Esophagus muscularis mucosa (tissue), 4 donors: ENCODE data around the gene ATOX1. TPM values are rescaled to one million over a fixed set of nuclear protein-coding genes. Genes with fewer than 3 reads are reported as not detected.

Experiments used
- DNase-seq: peaks from one replicate; pipeline ENCODE4 v3.0.0-alpha.2; 2017; ENCODE audit errors: extremely low spot score
- H3K27ac ChIP-seq, 4 donors: fragments of 200-600 bp; sonication (generic); replicated peaks in 1 of 4; 1 replicate in 3 of 4; 2 replicates in 1 of 4; pipeline ENCODE4 v1.5.1; 2016 to 2019; ENCODE audit warnings: mild to moderate bottlenecking in 1 of 4
- H3K27me3 ChIP-seq, 4 donors: fragments of 200-600 bp; sonication (generic); one replicate each; pipeline versions ENCODE4 v1.5.1 to v1.6.0; 2016 to 2019
- H3K36me3 ChIP-seq, 4 donors: fragments of 200-600 bp; sonication (generic); one replicate each; pipeline ENCODE4 v1.5.1; 2016 to 2019
- H3K4me1 ChIP-seq, 4 donors: fragments of 200-600 bp; sonication (generic); one replicate each; pipeline ENCODE4 v1.5.1; 2016 to 2019
- H3K4me3 ChIP-seq, 4 donors: fragments of 200-600 bp; sonication (generic); 1 replicate in 2 of 4; 2 replicates in 2 of 4; pipeline ENCODE4 v1.5.1; 2016 to 2019; ENCODE audit warnings: mild to moderate bottlenecking in 4 of 4, moderate library complexity in 1 of 4
- H3K9me3 ChIP-seq, 4 donors: fragments of 200-600 bp; sonication (generic); 1 replicate in 3 of 4; 2 replicates in 1 of 4; pipeline ENCODE4 v1.5.1; 2016 to 2019
- CTCF ChIP-seq, 3 experiments: fragments of 200-600 bp in 2 of 3; fragments of 450-650 bp in 1 of 3; sonication (generic) in 2 of 3; IDR thresholded peaks; one replicate each; pipeline ENCODE4 v1.5.1; 2017 to 2019; ENCODE audit warnings: antibody characterized with exemption in 3 of 3, mild to moderate bottlenecking in 2 of 3, moderate library complexity in 1 of 3
- EP300 ChIP-seq: sonication (generic); formaldehyde crosslinking; IDR thresholded peaks from one replicate; pipeline ENCODE4 v1.6.1; 2017; ENCODE audit warnings: antibody characterized with exemption
- POLR2A ChIP-seq: fragments of 450-650 bp; IDR thresholded peaks from one replicate; pipeline ENCODE4 v1.6.1; 2017; ENCODE audit warnings: antibody characterized with exemption, moderate library complexity, mild to moderate bottlenecking, low read depth
- POLR2AphosphoS5 ChIP-seq, 2 donors: sonication (generic); formaldehyde crosslinking; IDR thresholded peaks; one replicate each; pipeline ENCODE4 v1.6.1; 2017; ENCODE audit warnings: antibody characterized with exemption in 2 of 2
- WGBS: methylation state at CpG from one replicate; pipeline ENCODE4 v1.1.5; 2018; 5-methylcytosine and 5-hydroxymethylcytosine counted together
- intact Hi-C: fragments of 100-400 bp; cut with DNase I; formaldehyde crosslinking; loops from one replicate; pipeline ENCODE4 v1.15.1; 2023
- small RNA-seq, 3 donors: library from RNA; depleted of rRNA; stranded (forward); fragments of <200 nt; gene quantifications; one replicate each; pipeline ENCODE3, GENCODE V24; 2016
- total RNA-seq, 4 donors: library from RNA; depleted of rRNA; stranded (reverse); fragments of >200 nt; gene quantifications; one replicate each; pipeline versions ENCODE4 v1.1.0 to v1.2.1, GENCODE V29; 2016

The ATOX1 gene
- total RNA-seq, 4 donors from 2014 or later: 101 to 144 (median 114) TPM

GRCh38 chr5:151694035-151694485, 64.4 kb downstream of the ATOX1 start:
- H3K36me3 ChIP-seq: no peaks in the 10 kb centered on the region
- no peak for DNase-seq
- H3K4me3 ChIP-seq: no peak overlapping the region
- peaks cover 4 to 41% (median 32%) of the 10 kb centered on the region in 4 donors for H3K4me1 ChIP-seq
- intact Hi-C loops: no loop called here
- H3K27ac ChIP-seq: peak overlapping the region in 2 of 4 donors; percentile 49 to 76
- WGBS: 93% methylated on average over 3 of the region's 3 CpGs
- TF ChIP-seq POLR2AphosphoS5 (IDR thresholded peaks at IDR 0.05) (no peak), POLR2A (no peak), EP300 (no peak), CTCF (IDR thresholded peaks at IDR 0.05) (no peak)
- H3K27me3 ChIP-seq: no peaks in the 10 kb centered on the region
- H3K9me3 ChIP-seq: no peaks in the 10 kb centered on the region

Small RNA genes within 50 kb of the gene (small RNA-seq; reads per million reads assigned to genes)
- 0 reads per million in 3 donors for gene RN7SKP232

Other genes starting within 250 kb of the ATOX1 start
- gene FAT2, start 167.3 kb downstream of the ATOX1 start, total RNA-seq: not detected
- gene SPARC, start 71.7 kb downstream of the ATOX1 start, total RNA-seq: 100 to 1,000 TPM; 269 to 875 (median 432) TPM
- 10 to 100 TPM; 49.8 to 75.5 (median 63.1) TPM for gene G3BP1, start 13.3 kb upstream of the ATOX1 start, total RNA-seq
- not detected for gene GLRA1, start 166.2 kb upstream of the ATOX1 start, total RNA-seq